IMR-90 (cell line): ENCODE measurements around the gene AKR1D1. TPM values are rescaled to one million over a fixed set of nuclear protein-coding genes. Genes with fewer than 3 reads are reported as not detected.

Experiments
- ATAC-seq: fragments of 200-7000 bp; cut with Tn5 transposase; 2 replicates; pipeline ENCODE4 v1.9.1; 2020; ENCODE audit warnings: low read depth, mild to moderate bottlenecking, moderate library complexity
- BruUV-seq: library from RNA; stranded (reverse); fragments of 400-500 nt; replicated peaks from 2 replicates; lab custom pipeline; 2021; lab: Mats Ljungman, UMichigan
- CTCF ChIA-PET: fragments of 300-600 bp; formaldehyde crosslinking; extraction: SDS; loops from one replicate; lab custom pipeline; 2021; ENCODE audit warnings: antibody characterized with exemption; lab: Yijun Ruan, JAX
- POLR2A ChIA-PET: fragments of 300-600 bp; sonication (Branson Sonifier 250); formaldehyde crosslinking; loops from one replicate; lab custom pipeline; 2022; ENCODE audit warnings: antibody characterized with exemption; ENCODE audit not compliant: unreplicated experiment; lab: Charles Lee
- DNase-seq: peaks from one replicate; pipeline ENCODE4 v3.0.0; 2013
- H2AFZ ChIP-seq: replicated peaks from 2 replicates; pipeline ENCODE3; 2013; ENCODE audit warnings: low read length, mild to moderate bottlenecking; ENCODE audit not compliant: poor library complexity
- H2AK5ac ChIP-seq: 2 replicates; pipeline ENCODE4 v1.6.1; 2013; ENCODE audit warnings: low read depth, low read length, inconsistent platforms
- H2AK9ac ChIP-seq: replicated peaks from 2 replicates; pipeline ENCODE3; 2013; ENCODE audit warnings: mild to moderate bottlenecking, low read depth, low read length, moderate library complexity; ENCODE audit not compliant: poor library complexity
- H2BK120ac ChIP-seq: 2 replicates; pipeline ENCODE4 v1.6.1; 2013; ENCODE audit warnings: low read depth, low read length, inconsistent platforms
- H2BK15ac ChIP-seq: 3 replicates; pipeline ENCODE4 v1.6.1; 2013; ENCODE audit warnings: low read depth, low read length, inconsistent platforms
- H2BK20ac ChIP-seq: 2 replicates; pipeline ENCODE4 v1.6.1; 2013; ENCODE audit warnings: low read depth, mild to moderate bottlenecking, inconsistent platforms, low read length, moderate library complexity
- H2BK5ac ChIP-seq: 2 replicates; pipeline ENCODE4 v1.6.1; 2013; ENCODE audit warnings: mild to moderate bottlenecking, low read depth, low read length, inconsistent platforms; ENCODE audit not compliant: poor library complexity, severe bottlenecking
- H3K14ac ChIP-seq: replicated peaks from 2 replicates; pipeline ENCODE4 v1.6.1; 2013; ENCODE audit warnings: low read depth, low read length, inconsistent platforms
- H3K18ac ChIP-seq: 2 replicates; pipeline ENCODE4 v1.6.1; 2013; ENCODE audit warnings: low read depth, low read length, control low read depth
- H3K23ac ChIP-seq: 2 replicates; pipeline ENCODE4 v1.6.1; 2013; ENCODE audit warnings: low read depth, low read length, inconsistent platforms
- H3K27ac ChIP-seq: 2 replicates; pipeline ENCODE4 v1.5.1; 2013; ENCODE audit warnings: mild to moderate bottlenecking, control low read depth, low read length; ENCODE audit not compliant: insufficient read depth
- H3K27me3 ChIP-seq: 2 replicates; pipeline ENCODE4 v1.6.1; 2013; ENCODE audit warnings: low read length; ENCODE audit not compliant: control insufficient read depth, insufficient read depth
- H3K36me3 ChIP-seq: 2 replicates; pipeline ENCODE4 v1.6.1; 2013; ENCODE audit warnings: low read length, mixed read lengths; ENCODE audit not compliant: control insufficient read depth, insufficient read depth
- H3K4ac ChIP-seq: 2 replicates; pipeline ENCODE4 v1.6.1; 2013; ENCODE audit warnings: low read depth, low read length, inconsistent platforms
- H3K4me1 ChIP-seq: 2 replicates; pipeline ENCODE4 v1.6.1; 2013; ENCODE audit warnings: low read length, mixed read lengths; ENCODE audit not compliant: control insufficient read depth, insufficient read depth
- H3K4me2 ChIP-seq: 2 replicates; pipeline ENCODE4 v1.6.1; 2013; ENCODE audit warnings: low read depth, mild to moderate bottlenecking, control low read depth, low read length, moderate library complexity
- H3K4me3 ChIP-seq: 2 replicates; pipeline ENCODE4 v1.5.1; 2013; ENCODE audit warnings: low read depth, mild to moderate bottlenecking, control low read depth, low read length, moderate library complexity; ENCODE audit not compliant: insufficient read depth
- H3K56ac ChIP-seq: 2 replicates; pipeline ENCODE4 v1.6.1; 2013; ENCODE audit warnings: low read length, inconsistent platforms; ENCODE audit not compliant: insufficient read depth; ENCODE audit errors: extremely low read depth
- H3K79me1 ChIP-seq, 2 experiments: 2 replicates each; pipeline ENCODE4 v1.6.1; 2013; ENCODE audit warnings: low read length in 2 of 2, inconsistent platforms in 1 of 2, low read depth in 1 of 2
- H3K9ac ChIP-seq: 2 replicates; pipeline ENCODE4 v1.6.1; 2013; ENCODE audit warnings: low read depth, low read length, control low read depth
- H3K9me1 ChIP-seq: 2 replicates; pipeline ENCODE4 v1.6.1; 2013; ENCODE audit warnings: low read length, inconsistent platforms; ENCODE audit not compliant: insufficient read depth
- H3K9me3 ChIP-seq: 2 replicates; pipeline ENCODE4 v1.6.1; 2013; ENCODE audit warnings: low read length; ENCODE audit not compliant: control insufficient read depth, insufficient read depth
- H4K20me1 ChIP-seq: 2 replicates; pipeline ENCODE4 v1.6.1; 2013; ENCODE audit warnings: low read length, inconsistent platforms; ENCODE audit not compliant: insufficient read depth
- H4K5ac ChIP-seq: 2 replicates; pipeline ENCODE4 v1.6.1; 2013; ENCODE audit warnings: mild to moderate bottlenecking, low read depth, low read length, control low read depth
- H4K8ac ChIP-seq, 2 experiments: 2 replicates each; pipeline ENCODE4 v1.6.1; 2013; ENCODE audit warnings: low read depth in 2 of 2, low read length in 2 of 2, control low read depth in 1 of 2, inconsistent platforms in 1 of 2
- H4K91ac ChIP-seq: 2 replicates; pipeline ENCODE4 v1.6.1; 2013; ENCODE audit warnings: low read depth, low read length, inconsistent platforms; ENCODE audit not compliant: insufficient read depth
- BHLHE40 ChIP-seq: fragments of 150-350 bp; IDR thresholded peaks from 2 replicates; pipeline ENCODE4 v1.6.1; 2016; ENCODE audit warnings: mild to moderate bottlenecking, low read depth, low read length
- CEBPB ChIP-seq: IDR thresholded peaks from 2 replicates; pipeline ENCODE4 v1.6.1; 2012; ENCODE audit warnings: low read depth, low read length, improper control_type of control experiment
- CHD1 ChIP-seq: IDR thresholded peaks from 2 replicates; pipeline ENCODE4 v1.6.1; 2012; ENCODE audit warnings: low read depth, low read length, improper control_type of control experiment
- ELK1 ChIP-seq: fragments of 150-350 bp; IDR thresholded peaks from 2 replicates; pipeline ENCODE4 v1.6.1; 2016; ENCODE audit warnings: low read depth, mild to moderate bottlenecking, low read length, moderate library complexity, borderline replicate concordance
- FOS ChIP-seq: fragments of 150-350 bp; IDR thresholded peaks from 2 replicates; pipeline ENCODE4 v1.6.1; 2016; ENCODE audit warnings: low read depth, low read length
- MAFK ChIP-seq: IDR thresholded peaks from 2 replicates; pipeline ENCODE4 v1.6.1; 2012; ENCODE audit warnings: low read depth, low read length, improper control_type of control experiment
- MAZ ChIP-seq: IDR thresholded peaks from 2 replicates; pipeline ENCODE4 v1.6.1; 2012; ENCODE audit warnings: low read depth, mild to moderate bottlenecking, low read length, improper control_type of control experiment, moderate library complexity, borderline replicate concordance
- NFE2L2 ChIP-seq: fragments of 150-350 bp; IDR thresholded peaks from 2 replicates; pipeline ENCODE4 v1.6.1; 2016; ENCODE audit warnings: low read depth, mild to moderate bottlenecking, low read length
- RCOR1 ChIP-seq: IDR thresholded peaks from 2 replicates; pipeline ENCODE4 v1.6.1; 2012; ENCODE audit warnings: mild to moderate bottlenecking, low read length, improper control_type of control experiment; ENCODE audit not compliant: insufficient replicate concordance
- RFX5 ChIP-seq: IDR thresholded peaks from 2 replicates; pipeline ENCODE4 v1.8.0; 2012; ENCODE audit warnings: low read depth, mild to moderate bottlenecking, low read length, moderate library complexity
- SMC3 ChIP-seq: fragments of 150-350 bp; IDR thresholded peaks from 2 replicates; pipeline ENCODE4 v1.6.1; 2016; ENCODE audit warnings: low read depth, mild to moderate bottlenecking, antibody characterized with exemption, low read length, moderate library complexity
- WGBS, 2 experiments: methylation state at CpG; one replicate each; pipeline versions ENCODE4 v1.1.5 to v1.1.7; 2013; ENCODE audit warnings: missing lambda C conversion rate in 2 of 2; ENCODE audit not compliant: insufficient read length in 1 of 2; ENCODE audit errors: extremely low coverage in 2 of 2; 5-methylcytosine and 5-hydroxymethylcytosine counted together
- dilution Hi-C: fragments of 300-500 bp; cut with HindIII; formaldehyde crosslinking; loops from one replicate; pipeline ENCODE4 v1.14.3; 2018; ENCODE audit warnings: low sequenced_read_pairs; ENCODE audit not compliant: unreplicated experiment
- in situ Hi-C: fragments of 300-500 bp; cut with MboI; formaldehyde crosslinking; loops from 3 replicates; pipeline ENCODE4 v1.14.3; 2019; ENCODE audit warnings: low sequenced_read_pairs, inconsistent platforms, mixed read lengths
- intact Hi-C: fragments of 100-400 bp; cut with micrococcal nuclease; formaldehyde crosslinking; loops from 2 replicates; pipeline ENCODE4 v1.10.0; 2022
- polyA plus RNA-seq, 3 experiments: library from polyadenylated mRNA; depleted of rRNA; stranded (reverse); fragments of >200 nt; gene quantifications; 2 replicates each; pipeline ENCODE4 v1.2.3, GENCODE V29; 2012; ENCODE audit warnings: low replicate concordance in 1 of 3
- total RNA-seq: library from RNA; depleted of rRNA; stranded (reverse); fragments of >200 nt; gene quantifications from 2 replicates; pipeline ENCODE4 v1.2.3, GENCODE V29; 2012
- TF ChIP-seq, protein P1 (sequence below): fragments of 150-350 bp; IDR thresholded peaks from 2 replicates; pipeline ENCODE4 v1.6.1; 2017; ENCODE audit warnings: mild to moderate bottlenecking, antibody characterized with exemption, low read length, low read depth

Gene AKR1D1
- total and polyA plus RNA-seq, 2 of the 4 experiments (the other 2 are of a cell fraction) = not detected

DNA sequence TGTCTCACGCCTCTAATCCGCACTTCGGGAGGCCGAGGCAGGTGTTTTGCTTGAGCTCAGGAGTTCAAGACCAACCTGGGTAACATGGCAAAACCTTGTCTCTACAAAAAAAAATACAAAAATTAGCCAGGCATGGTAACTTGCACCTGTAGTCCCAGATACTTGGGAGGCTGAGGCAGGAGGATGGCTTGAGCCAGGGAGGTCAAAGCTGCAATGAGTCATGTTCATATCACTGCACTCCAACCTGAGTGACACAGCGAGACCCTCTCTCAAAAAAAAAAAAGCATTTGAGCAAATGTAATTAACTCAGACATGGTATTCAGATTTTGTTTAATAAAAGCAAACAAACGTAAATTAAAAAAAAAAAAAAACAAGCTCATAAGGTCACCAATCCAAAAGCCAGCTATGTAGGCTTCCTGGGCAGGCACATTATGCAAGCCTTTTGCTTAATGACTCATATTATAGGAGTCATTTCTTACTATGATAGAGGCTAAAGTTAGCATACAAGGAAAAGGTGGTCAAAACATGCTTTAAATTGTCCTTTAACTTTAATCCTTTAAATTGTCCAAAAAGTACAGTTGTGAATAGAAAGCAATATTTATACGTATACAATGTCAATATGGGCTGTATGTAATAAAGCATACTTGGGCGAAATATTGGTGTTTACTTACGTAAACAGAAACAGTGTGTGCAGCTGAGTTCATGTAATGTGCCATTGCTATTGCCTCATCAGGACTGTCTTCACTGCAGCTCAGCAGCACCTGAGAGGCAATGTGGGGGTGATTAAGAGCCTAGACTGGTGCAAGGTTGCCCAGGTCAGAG lies 13.0 kb downstream of the AKR1D1 start:
- no peaks in the 10 kb centered on the region for H3K9me1 ChIP-seq
- ATAC-seq = no peak
- ChIA-PET POLR2A (interaction anchor here (0.7 kb wide), 1 partner anchor 292 kb away, joined by 4 read pairs; no protein-coding TSS in a partner anchor), CTCF (no interaction called here)
- no peak overlapping the region for H3K27ac ChIP-seq
- no peak overlapping the region for H3K18ac ChIP-seq
- H3K27me3 ChIP-seq = no peaks in the 10 kb centered on the region
- no peak overlapping the region for H2BK120ac ChIP-seq
- no peak overlapping the region for H3K4me2 ChIP-seq
- no peak overlapping the region for H3K4me3 ChIP-seq
- TF ChIP-seq BHLHE40 = no peak
- no peak for TF ChIP-seq SMC3
- TF ChIP-seq, protein P1, sequence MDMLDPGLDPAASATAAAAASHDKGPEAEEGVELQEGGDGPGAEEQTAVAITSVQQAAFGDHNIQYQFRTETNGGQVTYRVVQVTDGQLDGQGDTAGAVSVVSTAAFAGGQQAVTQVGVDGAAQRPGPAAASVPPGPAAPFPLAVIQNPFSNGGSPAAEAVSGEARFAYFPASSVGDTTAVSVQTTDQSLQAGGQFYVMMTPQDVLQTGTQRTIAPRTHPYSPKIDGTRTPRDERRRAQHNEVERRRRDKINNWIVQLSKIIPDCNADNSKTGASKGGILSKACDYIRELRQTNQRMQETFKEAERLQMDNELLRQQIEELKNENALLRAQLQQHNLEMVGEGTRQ = no peak
- no peak for TF ChIP-seq RCOR1
- no peak for TF ChIP-seq MAZ
- no peak for TF ChIP-seq RFX5
- TF ChIP-seq MAFK = no peak
- TF ChIP-seq CHD1 = no peak
- TF ChIP-seq CEBPB = no peak
- TF ChIP-seq NFE2L2 = no peak
- no peak for TF ChIP-seq ELK1
- no peak for TF ChIP-seq FOS
- H3K4ac ChIP-seq = no peak overlapping the region
- H2AFZ ChIP-seq = no peak overlapping the region
- H2AK9ac ChIP-seq = no peak overlapping the region
- H2BK20ac ChIP-seq = no peak overlapping the region
- BruUV-seq = no TSS peak
- in situ Hi-C loops = no loop called here
- no peaks in the 10 kb centered on the region for H3K79me1 ChIP-seq
- H3K23ac ChIP-seq = no peak overlapping the region
- H4K20me1 ChIP-seq = no peaks in the 10 kb centered on the region
- H3K36me3 ChIP-seq = no peaks in the 10 kb centered on the region
- no peaks in the 10 kb centered on the region for H3K9me3 ChIP-seq
- dilution Hi-C loops = no loop called here
- H4K8ac ChIP-seq = no peak overlapping the region
- intact Hi-C loops = no loop called here
- H4K91ac ChIP-seq = no peak overlapping the region
- H2BK15ac ChIP-seq = no peak overlapping the region
- H3K9ac ChIP-seq = no peak overlapping the region
- no peak overlapping the region for H2BK5ac ChIP-seq
- H4K5ac ChIP-seq = no peak overlapping the region
- DNase-seq = no peak
- no peak overlapping the region for H2AK5ac ChIP-seq
- H3K14ac ChIP-seq = no peak overlapping the region
- WGBS, 2 experiments = 74% methylated on average over 2 of the region's 9 CpGs; no CpG with 5 or more reads in 1 of the 2 experiments
- no peaks in the 10 kb centered on the region for H3K4me1 ChIP-seq
- H3K56ac ChIP-seq = no peak overlapping the region
